Peyer's patch (tissue), 4 donors: Measurements from ENCODE around the gene MAD1L1. TPM values are rescaled to one million over a fixed set of nuclear protein-coding genes. Genes with fewer than 3 reads are reported as not detected.

Source experiments
- DNase-seq, 3 donors: peaks; one replicate each; pipeline ENCODE4 v3.0.0-alpha.2; 2017 to 2019
- H3K27ac ChIP-seq, 4 donors: fragments of 200-600 bp; sonication (generic); one replicate each; pipeline ENCODE4 v1.5.1; 2016 to 2019
- H3K27me3 ChIP-seq, 2 donors: fragments of 200-600 bp; sonication (generic); one replicate each; pipeline ENCODE4 v1.5.1; 2019
- H3K36me3 ChIP-seq, 3 donors: fragments of 200-600 bp; sonication (generic); one replicate each; pipeline ENCODE4 v1.5.1; 2016 to 2019
- H3K4me1 ChIP-seq, 4 donors: fragments of 200-600 bp; sonication (generic); one replicate each; pipeline ENCODE4 v1.5.1; 2016 to 2019
- H3K4me3 ChIP-seq, 4 donors: fragments of 200-600 bp; sonication (generic); 1 replicate in 3 of 4; 2 replicates in 1 of 4; pipeline ENCODE4 v1.5.1; 2016 to 2019; ENCODE audit warnings: mild to moderate bottlenecking in 1 of 4
- H3K9me3 ChIP-seq, 4 donors: fragments of 200-600 bp; sonication (generic); one replicate each; pipeline ENCODE4 v1.5.1; 2016 to 2019; ENCODE audit warnings: mild to moderate bottlenecking in 1 of 4
- POLR2A ChIP-seq, 2 donors: fragments of 450-650 bp; IDR thresholded peaks; one replicate each; pipeline ENCODE4 v1.5.1; 2017; ENCODE audit warnings: antibody characterized with exemption in 2 of 2, mild to moderate bottlenecking in 2 of 2, moderate library complexity in 2 of 2
- total RNA-seq, 4 donors: library from RNA; depleted of rRNA; stranded (reverse); fragments of >200 nt; gene quantifications; one replicate each; pipeline ENCODE4 v1.1.0, GENCODE V29; 2016
- TF ChIP-seq, protein P1 (sequence below), 6 experiments: fragments of 450-650 bp in 4 of 6; fragments of 200-600 bp in 2 of 6; sonication (generic) in 1 of 6; IDR thresholded peaks; one replicate each; pipeline ENCODE4 v1.5.1; 2017 to 2019; ENCODE audit warnings: antibody characterized with exemption in 6 of 6, mild to moderate bottlenecking in 3 of 6, moderate library complexity in 1 of 6

Gene MAD1L1
- total RNA-seq, 4 donors from 2014 or later: 43.9 to 417 (median 59.1) TPM

DNA sequence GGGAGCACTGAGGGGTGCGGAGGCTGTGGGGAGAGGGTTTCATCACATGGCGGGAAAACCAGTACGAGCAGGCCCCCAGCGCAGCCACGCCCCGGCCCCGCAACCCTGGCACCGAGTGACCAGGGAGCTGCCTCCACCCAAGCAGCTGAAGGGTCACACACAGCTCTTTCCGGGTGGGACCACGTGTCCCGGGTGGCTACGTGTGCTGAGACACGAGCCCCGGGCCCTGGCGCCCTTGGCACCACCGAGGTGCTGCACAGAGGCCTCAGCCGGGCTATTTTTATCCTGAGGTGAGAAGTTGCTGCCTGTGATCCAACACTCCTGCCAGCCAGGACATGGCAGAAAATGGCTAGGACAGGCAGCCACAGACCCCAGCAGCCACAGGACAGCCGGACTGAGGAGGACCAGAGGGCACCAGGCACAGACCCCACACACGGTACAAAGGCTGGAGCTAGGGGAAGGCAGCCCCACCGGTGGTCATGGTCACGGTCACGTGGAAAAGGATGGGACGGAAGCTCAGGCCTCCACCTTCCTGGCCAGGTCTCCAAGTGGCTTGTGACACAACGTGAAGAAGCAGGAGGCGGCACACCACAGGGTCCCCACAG lies 223.7 kb downstream of the MAD1L1 start:
- peak in 1 of 3 donors; percentile 24 for DNase-seq
- TF ChIP-seq, protein P1, sequence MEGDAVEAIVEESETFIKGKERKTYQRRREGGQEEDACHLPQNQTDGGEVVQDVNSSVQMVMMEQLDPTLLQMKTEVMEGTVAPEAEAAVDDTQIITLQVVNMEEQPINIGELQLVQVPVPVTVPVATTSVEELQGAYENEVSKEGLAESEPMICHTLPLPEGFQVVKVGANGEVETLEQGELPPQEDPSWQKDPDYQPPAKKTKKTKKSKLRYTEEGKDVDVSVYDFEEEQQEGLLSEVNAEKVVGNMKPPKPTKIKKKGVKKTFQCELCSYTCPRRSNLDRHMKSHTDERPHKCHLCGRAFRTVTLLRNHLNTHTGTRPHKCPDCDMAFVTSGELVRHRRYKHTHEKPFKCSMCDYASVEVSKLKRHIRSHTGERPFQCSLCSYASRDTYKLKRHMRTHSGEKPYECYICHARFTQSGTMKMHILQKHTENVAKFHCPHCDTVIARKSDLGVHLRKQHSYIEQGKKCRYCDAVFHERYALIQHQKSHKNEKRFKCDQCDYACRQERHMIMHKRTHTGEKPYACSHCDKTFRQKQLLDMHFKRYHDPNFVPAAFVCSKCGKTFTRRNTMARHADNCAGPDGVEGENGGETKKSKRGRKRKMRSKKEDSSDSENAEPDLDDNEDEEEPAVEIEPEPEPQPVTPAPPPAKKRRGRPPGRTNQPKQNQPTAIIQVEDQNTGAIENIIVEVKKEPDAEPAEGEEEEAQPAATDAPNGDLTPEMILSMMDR (IDR thresholded peaks at IDR 0.05): no peak
- TF ChIP-seq POLR2A (IDR thresholded peaks at IDR 0.05): no peak
- H3K36me3 ChIP-seq: no peaks in the 10 kb centered on the region
- H3K4me3 ChIP-seq: no peak overlapping the region
- H3K4me1 ChIP-seq: no peaks in the 10 kb centered on the region
- H3K27me3 ChIP-seq: no peaks in the 10 kb centered on the region
- no peak overlapping the region for H3K27ac ChIP-seq
- no peaks in the 10 kb centered on the region for H3K9me3 ChIP-seq

- Histone ChIP-seq H3K36me3 (no peaks in the 10 kb centered on the region), H3K4me3 (no peak overlapping the region), H3K27me3 (no peaks in the 10 kb centered on the region), H3K27ac (no peak overlapping the region), H3K9me3 (no peaks in the 10 kb centered on the region), H3K4me1 (no peaks in the 10 kb centered on the region)
- DNase-seq: peak in 2 of 3 donors; percentile 26 to 32
- TF ChIP-seq, protein P1 (IDR thresholded peaks at IDR 0.05): no peak
- no peak for TF ChIP-seq POLR2A (IDR thresholded peaks at IDR 0.05)
Observed at GRCh38 chr7:2008101-2008935, 224.4 kb downstream of the MAD1L1 start.

DNA sequence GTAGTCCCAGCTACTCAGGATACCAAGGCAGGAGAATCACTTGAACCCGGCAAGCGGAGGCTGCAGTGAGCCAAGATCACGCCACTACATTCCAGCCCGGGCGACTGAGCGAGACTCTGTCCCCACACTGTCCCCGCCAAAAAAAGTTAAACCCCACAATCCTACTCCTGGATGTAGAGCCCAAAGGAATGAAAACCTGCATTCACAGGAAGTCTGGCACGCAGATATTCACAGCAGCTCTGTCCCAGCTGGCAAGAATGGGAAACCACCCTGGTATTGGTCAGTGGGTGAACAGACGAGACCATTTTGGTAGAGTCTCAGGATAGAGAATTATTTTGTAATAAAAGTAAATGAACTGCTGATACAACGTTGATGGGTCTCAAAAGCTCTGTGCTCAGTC lies 225.2 kb downstream of the MAD1L1 start:
- no peaks in the 10 kb centered on the region for H3K27me3 ChIP-seq
- no peaks in the 10 kb centered on the region for H3K9me3 ChIP-seq
- TF ChIP-seq, protein P1 (IDR thresholded peaks at IDR 0.05): no peak
- TF ChIP-seq POLR2A (IDR thresholded peaks at IDR 0.05): no peak
- H3K4me1 ChIP-seq: no peaks in the 10 kb centered on the region
- H3K4me3 ChIP-seq: no peak overlapping the region
- H3K36me3 ChIP-seq: no peaks in the 10 kb centered on the region
- H3K27ac ChIP-seq: no peak overlapping the region
- peak in 1 of 3 donors; percentile 12 for DNase-seq

DNA sequence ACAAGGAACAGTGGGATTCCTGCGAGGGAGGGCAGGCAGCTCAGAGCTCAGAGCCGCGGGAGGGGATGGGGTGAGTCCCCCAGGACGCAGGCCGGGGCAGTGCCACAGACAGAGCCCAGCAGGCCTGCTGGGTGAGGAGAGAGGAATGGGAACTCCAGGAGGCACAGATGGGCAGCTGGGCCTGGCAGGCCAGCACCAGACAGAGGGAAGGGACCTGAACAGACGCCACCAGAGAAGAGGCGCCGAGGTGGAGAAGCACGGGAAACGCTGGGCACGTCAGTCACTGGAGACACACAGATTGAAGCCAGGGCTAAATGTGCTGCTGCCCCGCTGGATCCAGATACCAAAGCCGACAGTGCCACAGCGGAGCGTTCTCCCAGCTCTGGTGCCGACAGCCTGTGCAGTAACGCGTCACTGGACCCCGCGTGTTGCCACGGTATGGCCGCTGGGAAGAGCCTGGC lies 225.8 kb downstream of the MAD1L1 start:
- DNase-seq: peak in 2 of 3 donors; percentile 33 to 39
- H3K9me3 ChIP-seq: no peaks in the 10 kb centered on the region
- H3K27me3 ChIP-seq: no peaks in the 10 kb centered on the region
- H3K36me3 ChIP-seq: no peaks in the 10 kb centered on the region
- no peak overlapping the region for H3K27ac ChIP-seq
- no peak overlapping the region for H3K4me3 ChIP-seq
- no peaks in the 10 kb centered on the region for H3K4me1 ChIP-seq
- TF ChIP-seq, protein P1 (IDR thresholded peaks at IDR 0.05): no peak
- TF ChIP-seq POLR2A (IDR thresholded peaks at IDR 0.05): no peak

DNA sequence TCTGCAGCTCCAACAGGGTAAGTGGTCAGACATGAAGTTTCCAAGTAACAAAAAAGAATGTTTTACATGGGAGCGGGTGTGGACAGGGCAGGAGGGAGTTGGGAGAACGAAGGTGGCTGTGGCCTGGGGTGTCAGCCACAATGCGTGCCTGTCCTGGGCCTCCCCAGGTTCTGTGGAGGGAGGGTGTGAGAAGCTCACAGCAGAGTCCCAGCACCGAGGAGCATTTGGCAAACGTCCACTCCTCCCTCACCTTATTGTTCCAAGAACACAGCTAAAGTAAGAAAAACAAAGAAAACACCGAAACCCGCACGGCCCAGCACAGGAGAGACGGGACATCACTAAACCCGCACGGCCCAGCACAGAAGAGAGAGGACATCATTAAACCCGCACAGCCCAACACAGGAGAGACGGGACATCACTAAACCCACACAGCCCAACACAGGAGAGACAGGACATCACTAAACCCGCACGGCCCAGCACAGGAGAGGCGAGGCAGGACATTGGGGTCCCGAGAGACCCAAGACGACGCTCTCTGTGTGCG lies 226.4 kb downstream of the MAD1L1 start:
- H3K4me1 ChIP-seq: no peaks in the 10 kb centered on the region
- H3K27ac ChIP-seq: no peak overlapping the region
- H3K27me3 ChIP-seq: no peaks in the 10 kb centered on the region
- H3K9me3 ChIP-seq: no peaks in the 10 kb centered on the region
- H3K4me3 ChIP-seq: no peak overlapping the region
- no peaks in the 10 kb centered on the region for H3K36me3 ChIP-seq
- peak in 2 of 3 donors; percentile 25 to 40 for DNase-seq
- TF ChIP-seq, protein P1 (IDR thresholded peaks at IDR 0.05): no peak
- TF ChIP-seq POLR2A (IDR thresholded peaks at IDR 0.05): no peak
